Bronchial epithelial cell (primary cell): ENCODE results near the gene NISCH. TPM values are rescaled to one million over a fixed set of nuclear protein-coding genes. Genes with fewer than 3 reads are reported as not detected.

Experiments used
- DNase-seq: peaks from one replicate; pipeline ENCODE4 v3.0.0-alpha.2; 2010; ENCODE audit warnings: low read depth
- FAIRE-seq: peaks from 2 replicates; lab custom pipeline; 2011; peaks lifted over from hg19 to GRCh38; lab: Jason Lieb, UNC
- H3K27me3 ChIP-seq: 2 replicates; pipeline ENCODE4 v1.5.1; 2011; ENCODE audit warnings: low read length; ENCODE audit not compliant: control insufficient read depth, insufficient read depth
- H3K36me3 ChIP-seq: 2 replicates; pipeline ENCODE4 v1.5.1; 2011; ENCODE audit warnings: low read length; ENCODE audit not compliant: control insufficient read depth, insufficient read depth
- H3K4me3 ChIP-seq: 2 replicates; pipeline ENCODE4 v1.5.1; 2011; ENCODE audit warnings: mild to moderate bottlenecking, low read depth, low read length, control low read depth
- CTCF ChIP-seq: IDR thresholded peaks from 2 replicates; pipeline ENCODE4 v1.5.1; 2011; ENCODE audit warnings: mild to moderate bottlenecking, moderate library complexity, low read length, control low read depth, inconsistent platforms; ENCODE audit not compliant: insufficient read depth, severe bottlenecking
- total RNA-seq: library from RNA; depleted of rRNA; stranded (reverse); fragments of >200 nt; gene quantifications from 2 replicates; pipeline ENCODE4 v1.2.1, GENCODE V29; 2014

Gene NISCH
- total RNA-seq, 1 donor from 2014 or later: 30.5 TPM

GRCh38 chr3:52440249-52440551 lies 15.2 kb upstream of the NISCH start:
- DNase-seq: no peak
- no peaks in the 10 kb centered on the region for H3K36me3 ChIP-seq
- no peak for TF ChIP-seq CTCF
- no peak for FAIRE-seq
- H3K27me3 ChIP-seq: no peaks in the 10 kb centered on the region
- no peak overlapping the region for H3K4me3 ChIP-seq

DNA sequence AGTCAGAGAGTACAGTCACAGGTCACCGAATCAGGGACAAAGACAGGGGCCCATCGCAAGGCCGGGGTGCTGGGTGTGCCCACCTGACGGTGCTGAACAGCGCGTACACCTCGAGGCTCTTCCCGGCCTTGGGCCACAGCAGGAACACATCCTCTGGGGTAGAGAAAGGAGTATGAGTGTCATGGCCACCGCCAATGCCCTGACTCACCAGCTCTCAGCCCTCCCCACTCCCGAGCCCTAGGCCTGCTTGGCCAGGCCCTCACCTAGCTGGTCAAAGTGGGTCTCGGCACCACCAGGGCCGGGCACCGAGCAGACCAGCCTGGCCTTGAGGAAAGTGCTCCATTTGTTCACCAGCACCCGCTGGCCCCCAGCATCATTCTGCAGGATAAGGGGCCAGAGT lies 14.7 kb upstream of the NISCH start:
- no peak for DNase-seq
- no peak for TF ChIP-seq CTCF

GRCh38 chr3:52441091-52441771 lies 14.2 kb upstream of the NISCH start:
- TF ChIP-seq CTCF: no peak
- FAIRE-seq: no peak
- no peak for DNase-seq
- Histone ChIP-seq H3K27me3 (no peaks in the 10 kb centered on the region), H3K4me3 (no peak overlapping the region), H3K36me3 (no peaks in the 10 kb centered on the region)

More for the DNA sequence above, 14.7 kb upstream of the NISCH start:
- no peaks in the 10 kb centered on the region for H3K36me3 ChIP-seq
- no peak for FAIRE-seq
- no peaks in the 10 kb centered on the region for H3K27me3 ChIP-seq
- no peak overlapping the region for H3K4me3 ChIP-seq

- DNase-seq (no peak), FAIRE-seq (no peak)
- Histone ChIP-seq H3K27me3 (no peaks in the 10 kb centered on the region), H3K36me3 (no peaks in the 10 kb centered on the region), H3K4me3 (no peak overlapping the region)
- TF ChIP-seq CTCF: no peak
These were observed 13.6 kb upstream of the NISCH start for GRCh38 chr3:52441772-52442332.

GRCh38 chr3:52442409-52443267 lies 12.8 kb upstream of the NISCH start:
- DNase-seq (no peak), FAIRE-seq (no peak)
- H3K27me3 ChIP-seq: no peaks in the 10 kb centered on the region
- no peak overlapping the region for H3K4me3 ChIP-seq
- H3K36me3 ChIP-seq: no peaks in the 10 kb centered on the region
- no peak for TF ChIP-seq CTCF
